Coronary artery (tissue), 2 donors: ENCODE data around the gene PIH1D1.
"Not testable (repeated sequence)": the region's sequence is repeated elsewhere in the genome, so short reads cannot be mapped to it uniquely, and the experiment has no call there.

Experiments
- DNase-seq: peaks from one replicate; pipeline ENCODE4 v3.0.0-alpha.2; 2017; ENCODE audit warnings: low spot score
- H3K27ac ChIP-seq, 2 donors: fragments of 200-600 bp; sonication (generic); one replicate each; pipeline ENCODE4 v1.5.1; 2016 to 2019
- H3K4me3 ChIP-seq: fragments of 200-600 bp; sonication (generic); 2 replicates; pipeline ENCODE4 v1.5.1; 2016; ENCODE audit warnings: mild to moderate bottlenecking, moderate library complexity
- TF ChIP-seq, protein P1 (sequence below): fragments of 200-600 bp; sonication (generic); IDR thresholded peaks from one replicate; pipeline ENCODE4 v1.5.1; 2019; ENCODE audit warnings: antibody characterized with exemption

The PIH1D1 gene

DNA sequence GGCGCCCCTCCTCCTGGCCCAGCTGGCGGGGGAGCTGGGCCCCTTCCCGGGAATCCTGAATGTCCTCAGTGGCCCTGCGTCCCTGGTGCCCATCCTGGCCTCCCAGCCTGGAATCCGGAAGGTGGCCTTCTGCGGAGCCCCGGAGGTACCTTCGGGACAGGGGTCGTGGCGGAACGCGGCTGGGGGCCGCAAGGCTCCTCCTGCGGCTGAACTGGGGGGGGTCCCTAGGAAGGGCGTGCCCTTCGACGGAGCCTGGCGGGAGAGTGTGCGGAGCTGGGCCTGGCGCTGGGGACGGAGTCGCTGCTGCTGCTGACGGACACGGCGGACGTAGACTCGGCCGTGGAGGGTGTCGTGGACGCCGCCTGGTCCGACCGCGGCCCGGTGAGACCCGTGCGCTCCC, 10.0 kb upstream of the PIH1D1 start:
- DNase-seq: no peak
- TF ChIP-seq, protein P1, sequence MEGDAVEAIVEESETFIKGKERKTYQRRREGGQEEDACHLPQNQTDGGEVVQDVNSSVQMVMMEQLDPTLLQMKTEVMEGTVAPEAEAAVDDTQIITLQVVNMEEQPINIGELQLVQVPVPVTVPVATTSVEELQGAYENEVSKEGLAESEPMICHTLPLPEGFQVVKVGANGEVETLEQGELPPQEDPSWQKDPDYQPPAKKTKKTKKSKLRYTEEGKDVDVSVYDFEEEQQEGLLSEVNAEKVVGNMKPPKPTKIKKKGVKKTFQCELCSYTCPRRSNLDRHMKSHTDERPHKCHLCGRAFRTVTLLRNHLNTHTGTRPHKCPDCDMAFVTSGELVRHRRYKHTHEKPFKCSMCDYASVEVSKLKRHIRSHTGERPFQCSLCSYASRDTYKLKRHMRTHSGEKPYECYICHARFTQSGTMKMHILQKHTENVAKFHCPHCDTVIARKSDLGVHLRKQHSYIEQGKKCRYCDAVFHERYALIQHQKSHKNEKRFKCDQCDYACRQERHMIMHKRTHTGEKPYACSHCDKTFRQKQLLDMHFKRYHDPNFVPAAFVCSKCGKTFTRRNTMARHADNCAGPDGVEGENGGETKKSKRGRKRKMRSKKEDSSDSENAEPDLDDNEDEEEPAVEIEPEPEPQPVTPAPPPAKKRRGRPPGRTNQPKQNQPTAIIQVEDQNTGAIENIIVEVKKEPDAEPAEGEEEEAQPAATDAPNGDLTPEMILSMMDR: no peak
- Histone ChIP-seq H3K4me3 (no peak overlapping the region), H3K27ac (no peak overlapping the region)

GRCh38 chr19:49461130-49461529, 9.5 kb upstream of the PIH1D1 start:
- not testable (repeated sequence) for H3K4me3 ChIP-seq, DNase-seq, H3K27ac ChIP-seq

DNA sequence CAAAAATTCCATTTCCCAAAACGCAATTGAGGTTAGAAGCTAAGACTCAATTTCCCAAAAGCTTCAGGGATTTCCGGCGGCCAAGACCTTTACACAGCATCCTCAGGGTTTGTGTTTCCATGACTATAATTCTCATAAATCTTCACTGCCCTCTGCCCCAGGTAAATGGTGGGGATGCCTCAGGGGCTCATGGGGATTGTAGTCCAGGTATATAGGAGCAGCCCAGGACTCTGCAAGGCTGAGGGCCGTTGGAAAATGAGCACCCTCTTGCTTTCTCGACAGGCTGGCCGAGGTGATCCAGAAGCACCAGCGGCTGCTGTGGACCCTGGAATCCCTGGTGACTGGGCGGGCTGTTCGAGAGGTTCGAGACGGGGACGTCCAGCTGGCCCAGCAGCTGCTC, 7.8 kb upstream of the PIH1D1 start:
- H3K27ac ChIP-seq: no peak overlapping the region
- TF ChIP-seq, protein P1: no peak
- H3K4me3 ChIP-seq: no peak overlapping the region
- no peak for DNase-seq

DNA sequence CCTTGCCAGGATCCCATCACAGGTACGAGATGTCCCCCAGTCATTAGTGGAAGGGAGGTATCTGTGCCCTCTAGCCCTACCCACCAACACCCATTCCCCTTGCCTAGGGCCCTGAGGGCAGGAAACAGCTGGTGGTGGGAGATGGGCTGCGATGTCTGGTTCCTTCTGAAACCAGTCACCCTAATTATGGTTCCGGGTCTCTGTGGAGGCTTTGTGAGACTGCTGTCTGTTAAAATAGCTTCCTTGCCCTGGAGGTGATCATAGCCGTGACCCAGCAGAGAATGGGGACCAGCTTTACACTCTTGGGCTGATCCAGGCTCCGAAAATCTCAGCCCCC, 6.9 kb upstream of the PIH1D1 start:
- no peak overlapping the region for H3K4me3 ChIP-seq
- H3K27ac ChIP-seq: peak overlapping the region in 1 of 2 donors; percentile 78
- no peak for DNase-seq
- TF ChIP-seq, protein P1: no peak

DNA sequence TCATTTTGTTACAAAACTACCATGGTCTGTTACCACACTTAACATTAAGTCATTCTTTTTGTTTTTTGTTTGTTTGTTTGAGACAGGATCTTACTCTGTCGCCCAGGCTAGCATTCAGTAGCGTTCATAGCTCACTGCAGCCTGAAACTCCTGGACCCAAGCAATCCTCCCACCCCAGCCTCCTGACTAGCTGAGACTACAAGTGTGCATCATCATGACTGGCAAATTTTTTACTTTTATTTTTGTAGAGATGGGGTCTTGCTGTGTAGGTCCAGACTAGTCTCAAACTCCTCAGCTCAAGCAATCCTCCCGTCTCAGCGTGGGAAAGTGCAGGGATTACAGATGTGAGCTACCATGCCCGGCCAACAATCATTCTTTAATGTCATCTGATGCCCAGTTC, 4.7 kb upstream of the PIH1D1 start:
- no peak for DNase-seq
- Histone ChIP-seq H3K4me3 (no peak overlapping the region), H3K27ac (peak overlapping the region; percentile 14 to 61)
- TF ChIP-seq, protein P1: no peak

DNA sequence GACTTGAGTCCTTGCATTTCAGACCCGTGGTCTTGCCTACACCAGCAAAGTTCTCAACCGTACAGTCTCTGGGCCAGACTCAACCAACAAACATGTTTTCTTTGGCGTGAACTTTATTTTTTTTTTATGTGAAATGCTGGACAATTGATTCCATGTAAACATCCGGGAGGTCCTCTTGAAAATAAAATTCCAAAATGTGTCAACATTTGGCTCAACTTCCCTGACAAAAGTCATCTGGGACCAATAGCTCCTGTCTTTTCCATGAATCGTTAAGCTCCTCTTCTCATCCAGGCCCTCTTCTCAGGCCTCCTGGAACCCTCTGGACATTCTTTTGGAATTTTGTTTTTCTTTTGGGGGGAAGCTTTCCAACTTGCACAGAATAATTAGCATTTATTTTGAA, 4.2 kb upstream of the PIH1D1 start:
- TF ChIP-seq, protein P1: no peak
- no peak for DNase-seq
- H3K27ac ChIP-seq: peak overlapping the region in 1 of 2 donors; percentile 61
- H3K4me3 ChIP-seq: no peak overlapping the region

DNA sequence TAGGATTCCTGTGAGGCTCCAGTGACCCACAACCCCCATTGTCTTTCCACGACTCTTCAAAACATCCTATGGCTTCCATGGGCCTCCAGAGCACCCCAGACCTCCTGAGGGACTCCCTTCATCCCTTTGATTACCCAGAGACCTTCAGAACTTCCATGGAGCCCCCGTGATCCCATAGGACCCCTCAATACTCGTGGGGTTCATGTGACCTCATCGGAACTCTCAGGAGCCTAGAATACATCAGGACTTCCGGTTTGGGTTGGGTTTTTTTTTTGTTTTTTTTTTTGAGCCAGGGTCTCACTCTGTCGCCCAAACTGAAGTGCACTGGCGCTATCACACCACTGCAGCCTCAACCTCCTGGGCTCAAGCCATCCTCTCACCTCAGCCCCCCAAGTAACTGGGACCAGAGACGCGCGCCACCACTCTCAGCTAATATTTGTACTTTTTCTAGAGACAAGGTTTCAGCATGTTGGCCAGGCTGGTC, 2.2 kb upstream of the PIH1D1 start:
- peak overlapping the region; percentile 88 to 95 for H3K27ac ChIP-seq
- peak overlapping the region; percentile 87 for H3K4me3 ChIP-seq
- DNase-seq: no peak
- TF ChIP-seq, protein P1: no peak
